K562 (cell line): ENCODE measurements around the gene SEMA6B. TPM values are rescaled to one million over a fixed set of nuclear protein-coding genes. Genes with fewer than 3 reads are reported as not detected.

Experiments
- ATAC-seq: fragments of 200-7000 bp; cut with Tn5 transposase; 3 replicates; pipeline ENCODE4 v1.9.1; 2020; ENCODE audit warnings: moderate library complexity
- BruUV-seq: library from RNA; stranded (reverse); fragments of 400-500 nt; replicated peaks from 2 replicates; lab custom pipeline; 2021; lab: Mats Ljungman, UMichigan
- CTCF ChIA-PET: fragments of 300-600 bp; formaldehyde crosslinking; extraction: SDS; loops from one replicate; lab custom pipeline; 2021; ENCODE audit warnings: low intra/inter-chr PET ratio; lab: Yijun Ruan, JAX
- POLR2A ChIA-PET: fragments of 300-600, 350-650 bp; sonication (Branson Sonifier 250); formaldehyde crosslinking; extraction: SDS; loops from one replicate; lab custom pipeline; 2021; ENCODE audit warnings: antibody characterized with exemption, inconsistent platforms; lab: Yijun Ruan, JAX
- DNase-seq, 4 experiments: peaks; one replicate each; pipeline versions ENCODE4 v3.0.0 to v3.0.0-alpha.2; 2011 to 2018; ENCODE audit warnings: low spot score in 3 of 4, mixed read lengths in 3 of 4; ENCODE audit errors: extremely low read depth in 1 of 4
- FAIRE-seq: peaks from 2 replicates; lab custom pipeline; 2011; peaks lifted over from hg19 to GRCh38; lab: Jason Lieb, UNC
- H2AFZ ChIP-seq: 2 replicates; pipeline ENCODE4 v1.6.0; 2011; ENCODE audit warnings: low read depth, low read length, control low read depth, inconsistent platforms
- H3K27ac ChIP-seq: fragments of 200-600 bp; 3 replicates; pipeline ENCODE4 v1.8.0; 2011; ENCODE audit warnings: low read depth, mild to moderate bottlenecking, control low read depth, inconsistent platforms, low read length, moderate library complexity, mixed read lengths; ENCODE audit errors: extremely low read depth
- H3K27me3 ChIP-seq, 2 experiments: fragments of 300-600 bp in 1 of 2; 2 replicates in 1 of 2; 3 replicates in 1 of 2; pipeline versions ENCODE4 v1.6.0 to v1.8.0; 2011; ENCODE audit warnings: inconsistent platforms in 2 of 2, low read length in 2 of 2, mild to moderate bottlenecking in 1 of 2, mixed read lengths in 1 of 2, moderate library complexity in 1 of 2; ENCODE audit not compliant: control insufficient read depth in 2 of 2, insufficient read depth in 2 of 2
- H3K36me3 ChIP-seq: fragments of 300-600 bp; 3 replicates; pipeline ENCODE4 v1.8.0; 2011; ENCODE audit warnings: mild to moderate bottlenecking, low read length, inconsistent platforms; ENCODE audit not compliant: control insufficient read depth, insufficient read depth
- H3K4me1 ChIP-seq, 2 experiments: fragments of 200-600 bp in 1 of 2; replicated peaks in 1 of 2; 2 replicates in 1 of 2; 3 replicates in 1 of 2; pipeline versions ENCODE4 v1.5.1 to v1.8.0; 2011; ENCODE audit warnings: inconsistent platforms in 2 of 2, low read length in 2 of 2, mild to moderate bottlenecking in 1 of 2, mixed read lengths in 1 of 2, moderate library complexity in 1 of 2; ENCODE audit not compliant: control insufficient read depth in 2 of 2, insufficient read depth in 2 of 2
- H3K4me2 ChIP-seq: 2 replicates; pipeline ENCODE4 v1.6.1; 2011; ENCODE audit warnings: low read length, control low read depth, inconsistent platforms, mixed read lengths; ENCODE audit not compliant: insufficient read depth
- H3K4me3 ChIP-seq: fragments of 200-600 bp; sonication (generic), shearing (Covaris generic); 2 replicates; pipeline ENCODE4 v1.5.1; 2016; ENCODE audit warnings: control low read depth, inconsistent platforms
- H3K79me2 ChIP-seq: fragments of 200-600 bp; 3 replicates; pipeline ENCODE4 v1.8.0; 2011; ENCODE audit warnings: low read length, inconsistent platforms; ENCODE audit not compliant: control insufficient read depth, insufficient read depth
- H3K9ac ChIP-seq, 2 experiments: 2 replicates each; pipeline versions ENCODE4 v1.6.0 to v1.6.1; 2011; ENCODE audit warnings: low read depth in 2 of 2, low read length in 2 of 2, control low read depth in 1 of 2, inconsistent platforms in 1 of 2, mild to moderate bottlenecking in 1 of 2, mixed read lengths in 1 of 2; ENCODE audit not compliant: insufficient read depth in 1 of 2
- H3K9me1 ChIP-seq: one replicate; pipeline ENCODE4 v1.6.0; 2011; ENCODE audit warnings: inconsistent platforms, mild to moderate bottlenecking, low read length, moderate library complexity; ENCODE audit not compliant: control insufficient read depth, insufficient read depth
- H3K9me3 ChIP-seq: replicated peaks from 2 replicates; pipeline ENCODE4 v1.5.1; 2011; ENCODE audit warnings: low read depth, low read length, inconsistent platforms; ENCODE audit not compliant: control insufficient read depth, insufficient read depth
- H4K20me1 ChIP-seq: replicated peaks from 2 replicates; pipeline ENCODE4 v1.6.1; 2011; ENCODE audit warnings: low read length, inconsistent platforms, mixed read lengths; ENCODE audit not compliant: control insufficient read depth, insufficient read depth
- BACH1 ChIP-seq: fragments of 200-800 bp; sonication (Bioruptor generic); IDR thresholded peaks from 2 replicates; pipeline ENCODE4 v1.6.1; 2016; ENCODE audit warnings: missing genetic modification characterization, missing compliant biosample characterization
- CBX5 ChIP-seq: IDR thresholded peaks from 2 replicates; pipeline ENCODE4 v1.6.1; 2014; ENCODE audit warnings: low read depth, borderline replicate concordance
- CBX8 ChIP-seq: fragments of 200-600 bp; sonication (generic); IDR thresholded peaks from 2 replicates; pipeline ENCODE4 v1.6.1; 2012; ENCODE audit warnings: borderline replicate concordance, mixed run types, low read depth, mild to moderate bottlenecking, moderate library complexity, mixed read lengths, low read length, control low read depth, inconsistent platforms; ENCODE audit not compliant: poor library complexity, severe bottlenecking; ENCODE audit errors: extremely low read depth
- CC2D1A ChIP-seq: fragments of 450-650 bp; IDR thresholded peaks from 2 replicates; pipeline ENCODE4 v1.6.1; 2017; ENCODE audit warnings: mild to moderate bottlenecking
- CCAR2 ChIP-seq: fragments of 200-400 bp; formaldehyde crosslinking; IDR thresholded peaks from 2 replicates; pipeline ENCODE4 v1.6.1; 2017; ENCODE audit warnings: mild to moderate bottlenecking, low read depth, low read length
- CREBBP ChIP-seq: IDR thresholded peaks from one replicate; pipeline ENCODE4 v1.6.1; 2012; ENCODE audit warnings: low read depth, mild to moderate bottlenecking, control low read depth, inconsistent platforms, low read length
- EHMT2 ChIP-seq: fragments of 450-650 bp; IDR thresholded peaks from 2 replicates; pipeline ENCODE4 v1.6.1; 2018; ENCODE audit warnings: antibody characterized with exemption
- FOS ChIP-seq: IDR thresholded peaks from 3 replicates; pipeline ENCODE4 v1.6.1; 2011; ENCODE audit not compliant: insufficient read length; ENCODE audit errors: extremely low read depth
- HDGF ChIP-seq: fragments of 450-650 bp; IDR thresholded peaks from 2 replicates; pipeline ENCODE4 v1.6.1; 2016
- MEIS2 ChIP-seq: fragments of 450-650 bp; IDR thresholded peaks from 2 replicates; pipeline ENCODE4 v1.6.1; 2014; ENCODE audit warnings: mild to moderate bottlenecking; ENCODE audit not compliant: partially characterized antibody
- MYNN ChIP-seq, 2 experiments: sonication (generic); formaldehyde crosslinking in 1 of 2; IDR thresholded peaks; 2 replicates each; pipeline versions ENCODE4 v1.5.0 to v1.6.1; 2016 to 2020; ENCODE audit warnings: antibody characterized with exemption in 1 of 2, missing genetic modification reagents in 1 of 2
- NFATC3 ChIP-seq: fragments of 450-650 bp; IDR thresholded peaks from 2 replicates; pipeline ENCODE4 v1.6.1; 2017; ENCODE audit warnings: mild to moderate bottlenecking
- NFIC ChIP-seq: fragments of 450-650 bp; IDR thresholded peaks from 2 replicates; pipeline ENCODE4 v1.6.1; 2017; ENCODE audit warnings: mild to moderate bottlenecking, inconsistent platforms
- PHTF2 ChIP-seq: fragments of 250-450 bp; sonication (Bioruptor Pico); IDR thresholded peaks from 2 replicates; pipeline ENCODE4 v1.5.0; 2021; ENCODE audit warnings: mild to moderate bottlenecking
- RBM15 ChIP-seq: fragments of 200-400 bp; formaldehyde crosslinking; IDR thresholded peaks from 2 replicates; pipeline ENCODE4 v1.6.1; 2018; ENCODE audit warnings: mild to moderate bottlenecking, low read length, moderate library complexity; ENCODE audit not compliant: insufficient read depth
- SUPT5H ChIP-seq: fragments of 450-650 bp; IDR thresholded peaks from 2 replicates; pipeline ENCODE4 v1.6.1; 2016
- XRCC4 ChIP-seq: IDR thresholded peaks from one replicate; pipeline ENCODE4 v1.6.1; 2011; ENCODE audit not compliant: insufficient read depth, insufficient read length; ENCODE audit errors: extremely low read depth
- ZNF12 ChIP-seq: sonication (generic); formaldehyde crosslinking; IDR thresholded peaks from 2 replicates; pipeline ENCODE4 v1.4.0; 2020; ENCODE audit warnings: mild to moderate bottlenecking, missing genetic modification reagents
- ZNF75A ChIP-seq: fragments of 450-650 bp; formaldehyde crosslinking; IDR thresholded peaks from 2 replicates; pipeline ENCODE4 v1.4.0; 2020; ENCODE audit warnings: mild to moderate bottlenecking
- ZSCAN29 ChIP-seq: fragments of 450-650 bp; IDR thresholded peaks from 2 replicates; pipeline ENCODE4 v1.6.1; 2017
- WGBS: fragments of 100-300 bp; shearing (Covaris generic); methylation state at CpG from one replicate; pipeline ENCODE4 v1.1.6; 2016; ENCODE audit warnings: low coverage, mixed read lengths; ENCODE audit not compliant: insufficient coverage; ENCODE audit errors: missing lambda C conversion rate; 5-methylcytosine and 5-hydroxymethylcytosine counted together
- in situ Hi-C: fragments of 300-500 bp; cut with MboI; formaldehyde crosslinking; loops from 4 replicates; pipeline ENCODE4 v1.15.0; 2018; ENCODE audit warnings: inconsistent platforms, mixed read lengths
- intact Hi-C: fragments of 100-400 bp; cut with micrococcal nuclease; formaldehyde crosslinking; loops from 2 replicates; pipeline ENCODE4 v1.14.2; 2022
- polyA plus RNA-seq, 8 experiments: library from polyadenylated mRNA; depleted of rRNA in 4 of 8; stranded (reverse) in 5 of 8; unstranded in 3 of 8; fragments of >200 nt; fragmentation: Nextera tagmentation in 2 of 8; fragmentation: Illumina TruSeq in 1 of 8; extraction: Ambion mirVana in 2 of 8; extraction: Trizol in 1 of 8; gene quantifications; 2 replicates each; pipeline versions ENCODE4 v1.2.1 to v1.2.3, GENCODE V29; 2011 to 2014; ENCODE audit warnings: inconsistent platforms in 1 of 8, missing spikeins in 1 of 8
- total RNA-seq, 7 experiments: library from RNA; depleted of rRNA in 6 of 7; stranded (reverse); fragments of >200 nt in 6 of 7; fragmentation: Illumina TruSeq in 2 of 7; extraction: Trizol in 2 of 7; gene quantifications; 2 replicates each; pipeline versions ENCODE4 v1.2.1 to v1.2.3, GENCODE V29; 2011 to 2021; ENCODE audit warnings: low replicate concordance in 1 of 7
- TF ChIP-seq, protein P1 (sequence below): fragments of 450-650 bp; IDR thresholded peaks from 2 replicates; pipeline ENCODE4 v1.6.1; 2016; ENCODE audit warnings: low read depth, mild to moderate bottlenecking, moderate library complexity
- TF ChIP-seq, protein P2 (sequence below): sonication (generic); formaldehyde crosslinking; IDR thresholded peaks from 2 replicates; pipeline ENCODE4 v1.8.1; 2023; ENCODE audit warnings: mild to moderate bottlenecking, missing genetic modification reagents

Gene SEMA6B
- total and polyA plus RNA-seq, 9 of the 15 experiments (the other 6 are each of a cell fraction or from before 2014, with no cell fraction given): 0.65 to 4.6 (median 2.5) TPM; not detected in 2

DNA sequence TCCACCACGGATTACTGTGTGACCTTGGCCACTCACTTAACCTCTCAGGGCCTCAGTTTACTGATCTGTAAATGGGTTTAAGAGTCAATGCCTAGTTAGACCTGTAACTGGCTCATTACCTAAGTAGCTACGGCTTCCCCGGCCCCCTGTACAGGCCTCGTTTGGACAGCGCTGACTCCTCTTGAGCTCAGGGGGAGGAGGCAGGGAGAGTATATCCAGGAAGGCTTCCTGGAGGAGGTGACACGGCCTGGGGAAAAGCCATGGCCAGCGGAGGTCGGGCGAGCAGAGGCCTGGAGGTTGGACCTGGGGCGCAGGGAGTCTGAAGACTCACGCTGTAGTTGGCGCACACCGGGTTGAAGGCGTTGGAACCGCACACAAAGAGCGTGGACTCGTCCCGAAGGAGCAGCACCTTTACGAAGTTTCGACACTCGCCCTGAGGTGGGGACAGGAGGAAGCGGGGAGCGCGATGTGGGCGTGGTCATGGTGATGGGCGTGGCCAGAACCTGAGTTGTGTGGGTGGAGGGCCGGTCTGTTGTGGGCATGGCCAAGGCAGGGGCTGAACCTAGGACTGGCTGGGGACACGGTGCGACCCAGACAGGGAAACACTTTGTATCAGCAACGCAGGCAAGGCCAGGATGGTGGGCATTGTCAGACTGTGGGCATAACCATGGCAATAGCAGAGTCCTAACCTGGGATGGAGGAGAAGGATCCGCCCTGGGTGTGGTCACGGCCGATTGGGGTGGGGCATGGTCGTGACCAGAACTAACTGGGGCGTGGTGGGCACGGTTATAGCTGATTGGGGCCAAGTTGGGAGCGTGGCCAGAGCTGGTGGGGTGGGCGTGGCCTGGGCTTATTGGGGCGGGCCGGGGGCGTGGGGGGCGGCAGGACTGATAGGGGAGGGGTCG lies 3.6 kb downstream of the SEMA6B start:
- H3K4me3 ChIP-seq: peak overlapping the region; percentile 40
- H3K9me1 ChIP-seq: no peaks in the 10 kb centered on the region
- 3% methylated on average over 43 of the region's 43 CpGs for WGBS
- intact Hi-C loops: loop anchor here (5.0 kb wide), 1 partner anchor 81 kb away; the partner anchor contains the start of gene TNFAIP8L1
- FAIRE-seq (peak; percentile 96), DNase-seq (peak; percentile 91 to 94 (median 92)), ATAC-seq (peak; percentile 84)
- H3K27me3 ChIP-seq: no peaks in the 10 kb centered on the region
- H2AFZ ChIP-seq: peak overlapping the region; percentile 91
- H3K9me3 ChIP-seq: no peaks in the 10 kb centered on the region
- peak overlapping the region; percentile 94 for H3K4me2 ChIP-seq
- peak overlapping the region; percentile 67 for H3K27ac ChIP-seq
- CTCF ChIA-PET: interaction anchor here (3.2 kb wide), 1 partner anchor 81 kb away, joined by 29 read pairs; no protein-coding TSS in a partner anchor
- H3K9ac ChIP-seq: peak overlapping the region; percentile 34 to 89; a peak in 3 of 4 replicates
- H3K79me2 ChIP-seq: no peaks in the 10 kb centered on the region
- H3K4me1 ChIP-seq: peaks cover 11 to 53% of the 10 kb centered on the region in 2 experiments
- no peaks in the 10 kb centered on the region for H4K20me1 ChIP-seq
- POLR2A ChIA-PET: interaction anchor here (1.0 to 1.2 kb wide), 3 partner anchors 8 to 15 kb away, joined by 3 to 6 read pairs (median 3); no protein-coding TSS in a partner anchor
- BruUV-seq: no TSS peak
- no peaks in the 10 kb centered on the region for H3K36me3 ChIP-seq
- in situ Hi-C loops: no loop called here
- no peak for TF ChIP-seq CCAR2
- TF ChIP-seq CBX5: no peak
- TF ChIP-seq HDGF: peak; percentile 53
- TF ChIP-seq CREBBP: no peak
- peak; percentile 26 for TF ChIP-seq NFIC
- no peak for TF ChIP-seq BACH1 (tag)
- TF ChIP-seq EHMT2: no peak
- TF ChIP-seq ZSCAN29: no peak
- TF ChIP-seq, protein P1, sequence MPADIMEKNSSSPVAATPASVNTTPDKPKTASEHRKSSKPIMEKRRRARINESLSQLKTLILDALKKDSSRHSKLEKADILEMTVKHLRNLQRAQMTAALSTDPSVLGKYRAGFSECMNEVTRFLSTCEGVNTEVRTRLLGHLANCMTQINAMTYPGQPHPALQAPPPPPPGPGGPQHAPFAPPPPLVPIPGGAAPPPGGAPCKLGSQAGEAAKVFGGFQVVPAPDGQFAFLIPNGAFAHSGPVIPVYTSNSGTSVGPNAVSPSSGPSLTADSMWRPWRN: no peak
- TF ChIP-seq NFATC3: no peak
- no peak for TF ChIP-seq RBM15
- no peak for TF ChIP-seq XRCC4
- 0 out of 2 replicates have a peak, but pooled peaks have one; percentile 3 for TF ChIP-seq ZNF12 (CRISPR knock-in tag)
- TF ChIP-seq ZNF75A (CRISPR knock-in tag): no peak
- TF ChIP-seq CBX8: no peak
- TF ChIP-seq SUPT5H: no peak
- TF ChIP-seq, protein P2, sequence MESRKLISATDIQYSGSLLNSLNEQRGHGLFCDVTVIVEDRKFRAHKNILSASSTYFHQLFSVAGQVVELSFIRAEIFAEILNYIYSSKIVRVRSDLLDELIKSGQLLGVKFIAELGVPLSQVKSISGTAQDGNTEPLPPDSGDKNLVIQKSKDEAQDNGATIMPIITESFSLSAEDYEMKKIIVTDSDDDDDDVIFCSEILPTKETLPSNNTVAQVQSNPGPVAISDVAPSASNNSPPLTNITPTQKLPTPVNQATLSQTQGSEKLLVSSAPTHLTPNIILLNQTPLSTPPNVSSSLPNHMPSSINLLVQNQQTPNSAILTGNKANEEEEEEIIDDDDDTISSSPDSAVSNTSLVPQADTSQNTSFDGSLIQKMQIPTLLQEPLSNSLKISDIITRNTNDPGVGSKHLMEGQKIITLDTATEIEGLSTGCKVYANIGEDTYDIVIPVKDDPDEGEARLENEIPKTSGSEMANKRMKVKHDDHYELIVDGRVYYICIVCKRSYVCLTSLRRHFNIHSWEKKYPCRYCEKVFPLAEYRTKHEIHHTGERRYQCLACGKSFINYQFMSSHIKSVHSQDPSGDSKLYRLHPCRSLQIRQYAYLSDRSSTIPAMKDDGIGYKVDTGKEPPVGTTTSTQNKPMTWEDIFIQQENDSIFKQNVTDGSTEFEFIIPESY (CRISPR knock-in tag): 0 out of 2 replicates have a peak, but pooled peaks have one; percentile 27
- peak; percentile 80 for TF ChIP-seq MYNN (IDR thresholded peaks at IDR 0.05)
- peak; percentile 36; the same call in 1 of the 2 replicates for TF ChIP-seq MYNN (CRISPR knock-in tag; IDR thresholded peaks at IDR 0.05)
- peak; percentile 53 for TF ChIP-seq CC2D1A
- no peak for TF ChIP-seq MEIS2
- TF ChIP-seq FOS: no peak
- no peak for TF ChIP-seq PHTF2 (CRISPR knock-in tag)
